ENCODE data around the gene CORO7.

- TF ChIP-seq CTCF (IDR thresholded peaks at IDR 0.05; ENCODE audit: low read length) (no peak), EZH2 (IDR thresholded peaks at IDR 0.05; ENCODE audit: borderline replicate concordance, low read length) (no peak)
Measured at GRCh38 chr16:4375717-4376116, 40.7 kb downstream of the CORO7 start.
